Coronary artery (tissue), 2 donors: Measurements from ENCODE around the gene GPR37L1.

Experiments used
- DNase-seq: peaks from one replicate; pipeline ENCODE4 v3.0.0-alpha.2; 2017; ENCODE audit warnings: low spot score
- H3K27ac ChIP-seq, 2 donors: fragments of 200-600 bp; sonication (generic); one replicate each; pipeline ENCODE4 v1.5.1; 2016 to 2019
- H3K4me3 ChIP-seq: fragments of 200-600 bp; sonication (generic); 2 replicates; pipeline ENCODE4 v1.5.1; 2016; ENCODE audit warnings: mild to moderate bottlenecking, moderate library complexity
- TF ChIP-seq, protein P1 (sequence below): fragments of 200-600 bp; sonication (generic); IDR thresholded peaks from one replicate; pipeline ENCODE4 v1.5.1; 2019; ENCODE audit warnings: antibody characterized with exemption

The GPR37L1 gene

DNA sequence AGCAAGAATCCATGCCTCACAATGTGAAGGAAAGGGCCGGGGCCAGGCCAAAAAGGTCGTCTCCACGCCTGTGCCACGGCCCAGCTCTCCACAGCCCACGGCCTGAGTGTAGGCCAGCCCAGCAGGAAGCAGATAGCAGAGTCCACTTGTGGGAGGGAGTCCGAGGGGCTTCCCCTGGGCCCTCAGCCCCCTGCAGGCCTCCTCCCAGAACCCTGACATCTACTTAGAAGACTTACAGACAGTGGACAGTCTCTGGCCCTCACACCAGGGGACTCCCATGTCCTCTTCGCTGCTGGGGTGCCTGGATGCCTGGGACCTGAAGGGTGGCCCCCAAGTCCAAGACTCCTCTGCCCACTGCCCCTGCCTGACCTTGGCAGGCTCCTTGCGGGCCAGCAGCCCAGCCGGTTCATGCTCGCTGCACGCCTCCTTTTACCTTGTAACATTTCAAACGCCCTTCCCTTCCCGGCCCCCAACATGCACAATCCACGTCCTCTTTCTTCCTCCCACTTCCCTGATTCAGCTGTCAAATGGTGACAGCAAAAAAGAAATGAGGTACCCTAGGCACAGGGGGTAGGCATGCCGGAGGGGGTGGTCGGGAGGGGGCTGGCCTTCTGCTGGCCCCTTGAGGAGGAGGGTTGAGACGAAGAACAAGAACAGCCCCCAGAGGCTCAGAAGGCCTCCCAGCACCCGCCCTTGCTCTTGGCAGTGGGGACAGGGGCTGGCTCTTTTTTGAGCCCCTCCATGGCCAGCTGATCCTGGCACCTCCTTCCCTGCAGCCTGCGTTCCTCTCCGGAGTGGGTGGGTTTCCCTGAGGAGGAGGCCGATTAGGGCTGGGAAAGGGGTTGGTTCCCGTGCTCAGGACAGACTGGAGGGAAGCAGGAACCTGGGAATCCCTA is 38.7 kb downstream of the GPR37L1 start:
- Histone ChIP-seq H3K4me3 (no peak overlapping the region), H3K27ac (no peak overlapping the region)
- no peak for DNase-seq

DNA sequence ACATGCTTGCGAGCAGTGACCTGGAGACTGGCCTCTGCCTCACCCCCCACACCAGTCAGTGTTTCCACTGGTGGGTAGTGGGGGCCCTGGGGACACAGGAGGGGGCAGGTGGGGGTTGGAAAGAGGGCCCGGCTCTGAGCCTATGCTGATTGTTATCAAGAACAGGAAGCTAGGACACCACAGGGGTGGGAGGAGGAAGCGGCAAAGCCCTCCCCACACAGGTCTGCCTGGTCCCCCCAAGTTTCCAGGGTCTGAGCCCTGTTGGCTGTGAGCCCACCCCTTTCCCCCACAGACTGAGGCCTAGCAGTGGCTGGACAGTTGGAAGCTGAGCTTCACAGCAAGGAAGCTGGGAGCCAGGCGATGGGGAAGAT is 39.3 kb downstream of the GPR37L1 start:
- TF ChIP-seq, protein P1, sequence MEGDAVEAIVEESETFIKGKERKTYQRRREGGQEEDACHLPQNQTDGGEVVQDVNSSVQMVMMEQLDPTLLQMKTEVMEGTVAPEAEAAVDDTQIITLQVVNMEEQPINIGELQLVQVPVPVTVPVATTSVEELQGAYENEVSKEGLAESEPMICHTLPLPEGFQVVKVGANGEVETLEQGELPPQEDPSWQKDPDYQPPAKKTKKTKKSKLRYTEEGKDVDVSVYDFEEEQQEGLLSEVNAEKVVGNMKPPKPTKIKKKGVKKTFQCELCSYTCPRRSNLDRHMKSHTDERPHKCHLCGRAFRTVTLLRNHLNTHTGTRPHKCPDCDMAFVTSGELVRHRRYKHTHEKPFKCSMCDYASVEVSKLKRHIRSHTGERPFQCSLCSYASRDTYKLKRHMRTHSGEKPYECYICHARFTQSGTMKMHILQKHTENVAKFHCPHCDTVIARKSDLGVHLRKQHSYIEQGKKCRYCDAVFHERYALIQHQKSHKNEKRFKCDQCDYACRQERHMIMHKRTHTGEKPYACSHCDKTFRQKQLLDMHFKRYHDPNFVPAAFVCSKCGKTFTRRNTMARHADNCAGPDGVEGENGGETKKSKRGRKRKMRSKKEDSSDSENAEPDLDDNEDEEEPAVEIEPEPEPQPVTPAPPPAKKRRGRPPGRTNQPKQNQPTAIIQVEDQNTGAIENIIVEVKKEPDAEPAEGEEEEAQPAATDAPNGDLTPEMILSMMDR: no peak
- H3K27ac ChIP-seq: no peak overlapping the region
- DNase-seq: no peak
- no peak overlapping the region for H3K4me3 ChIP-seq

More for the DNA sequence above, 38.7 kb downstream of the GPR37L1 start:
- TF ChIP-seq, protein P1: no peak

DNA sequence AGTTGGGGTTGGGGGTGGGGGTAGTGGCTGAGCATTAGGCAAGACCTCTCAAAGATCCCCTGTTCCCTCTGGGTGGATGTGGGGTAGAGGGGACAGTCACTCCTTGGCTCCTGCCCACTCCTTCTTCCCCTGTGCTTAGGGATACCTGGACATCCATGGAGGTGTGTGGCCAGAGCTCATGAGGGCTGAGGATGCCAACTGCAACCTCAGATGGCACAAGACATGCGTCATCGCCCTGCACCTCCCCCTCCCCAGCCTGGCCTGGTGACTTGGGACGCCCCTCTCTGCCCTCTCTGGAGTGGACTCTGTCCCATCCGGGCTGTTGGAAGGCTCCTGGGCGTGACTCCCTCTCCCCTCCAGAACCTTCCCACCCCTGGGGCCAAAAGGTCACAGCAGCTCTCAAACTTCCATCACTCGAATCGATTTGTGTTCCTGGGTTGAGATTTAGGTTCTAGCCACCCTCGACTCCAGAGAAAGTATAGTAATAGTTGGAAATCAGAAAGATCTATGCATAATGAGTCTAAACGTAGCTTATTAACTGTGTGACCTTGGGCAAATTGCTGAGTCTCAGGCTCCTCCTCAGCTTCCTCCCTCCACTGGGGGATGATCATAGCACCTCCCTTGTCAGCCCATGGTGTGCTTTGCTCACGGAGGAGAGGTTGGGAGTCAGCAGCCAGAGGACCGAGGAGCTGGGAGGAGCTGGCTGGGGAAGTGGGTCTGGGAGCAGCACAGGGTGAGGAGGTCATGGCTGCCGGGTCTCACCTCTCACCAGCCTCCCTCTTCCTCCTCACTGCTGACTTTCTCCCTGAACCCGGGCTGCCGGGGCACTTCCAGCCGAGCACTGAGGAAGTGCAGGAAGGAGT is 39.9 kb downstream of the GPR37L1 start:
- TF ChIP-seq, protein P1: no peak
- Histone ChIP-seq H3K27ac (no peak overlapping the region), H3K4me3 (no peak overlapping the region)
- DNase-seq: no peak

DNA sequence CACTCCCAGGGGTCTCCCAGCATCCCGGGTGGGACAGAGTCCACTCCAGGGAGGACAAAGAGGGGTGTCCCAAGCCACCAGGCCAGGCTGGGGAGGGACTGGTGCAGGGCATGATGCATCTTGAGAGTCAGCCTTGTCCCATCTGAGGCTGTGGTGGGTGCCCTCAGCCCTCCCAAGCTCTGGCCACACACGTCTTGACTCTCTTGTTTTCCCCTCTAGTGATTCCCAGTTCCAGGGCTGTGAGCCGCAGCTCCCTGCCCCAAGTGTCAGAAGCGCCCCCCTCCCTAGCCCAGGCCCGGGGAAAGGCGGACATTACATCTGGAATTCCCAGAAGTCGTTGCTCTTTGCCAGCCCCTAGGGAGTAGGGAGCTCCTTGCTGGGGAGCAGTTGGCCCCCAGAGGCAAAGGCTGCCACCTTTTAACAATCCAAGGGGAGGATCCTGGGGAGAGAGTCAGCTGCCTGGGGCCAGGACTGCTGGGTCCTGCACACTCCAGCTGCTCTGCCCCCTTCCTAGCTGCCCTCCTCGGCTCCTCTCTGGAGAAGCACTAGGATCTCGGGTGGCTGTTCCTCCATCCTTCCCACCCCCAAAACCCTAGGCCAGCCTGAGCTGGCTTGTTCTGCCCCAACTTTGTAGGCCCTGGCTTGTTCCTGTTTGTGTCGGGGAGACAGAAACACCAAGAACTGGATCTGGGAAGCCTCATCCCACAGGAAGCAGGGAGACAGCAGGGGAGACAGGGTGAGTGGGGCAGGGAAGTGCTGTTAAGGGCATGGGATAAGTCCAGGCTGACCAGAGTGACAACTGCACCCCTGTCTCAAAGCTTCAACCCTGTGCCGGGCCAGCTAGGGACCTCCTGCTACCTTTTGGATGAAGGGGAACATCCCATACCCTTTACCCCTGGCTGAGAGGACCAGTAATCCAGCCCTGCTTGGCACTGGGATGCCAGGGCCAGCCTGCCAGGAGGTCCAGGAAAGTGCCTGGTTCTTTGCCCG is 40.9 kb downstream of the GPR37L1 start:
- no peak overlapping the region for H3K4me3 ChIP-seq
- no peak for DNase-seq
- H3K27ac ChIP-seq: no peak overlapping the region
- TF ChIP-seq, protein P1: no peak

DNA sequence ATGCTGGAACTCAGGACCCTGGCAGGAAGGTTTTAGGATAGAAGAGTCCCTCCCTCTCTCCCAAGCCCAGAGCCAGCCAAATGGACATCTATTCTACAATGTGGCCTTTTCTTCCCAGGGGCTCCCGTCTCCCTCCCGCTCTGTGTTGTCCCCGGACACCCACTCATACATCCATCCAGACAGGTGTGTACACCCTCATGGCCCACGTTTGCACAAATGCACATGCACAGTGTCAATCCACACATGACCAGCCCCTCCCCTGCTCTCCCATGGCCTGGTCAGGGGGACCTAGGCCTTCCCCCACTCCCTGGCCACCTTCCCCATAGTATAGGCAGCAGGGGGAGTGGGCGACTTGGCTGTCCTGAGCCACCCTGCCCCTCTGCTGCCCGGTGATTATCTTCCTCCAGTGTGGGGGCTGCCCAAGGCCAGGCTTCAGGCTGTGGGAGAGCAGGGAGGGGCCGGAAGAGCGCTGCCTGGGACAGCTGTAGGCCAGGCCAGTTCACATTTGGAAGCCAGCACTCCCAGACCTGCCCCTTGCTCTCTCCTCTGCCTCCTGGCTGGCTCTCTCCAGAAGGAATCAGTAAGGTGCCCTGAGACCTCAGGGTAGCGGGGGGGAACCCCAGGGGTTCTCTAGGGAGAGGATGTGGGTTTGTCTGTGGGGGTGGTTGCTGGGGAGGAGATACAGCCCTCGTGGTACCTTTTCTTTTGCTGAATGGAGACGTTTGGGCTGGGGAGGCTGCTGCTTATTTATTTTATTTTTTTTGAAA is 41.7 kb downstream of the GPR37L1 start:
- Histone ChIP-seq H3K27ac (no peak overlapping the region), H3K4me3 (no peak overlapping the region)
- DNase-seq: no peak
- TF ChIP-seq, protein P1: no peak
